ENCODE measurements around the gene FCHSD2.

GRCh38 chr11:72829178-72829577, 312.9 kb downstream of the FCHSD2 start:
- TF ChIP-seq EZH2phosphoT487 (IDR thresholded peaks at IDR 0.05; ENCODE audit: insufficient read depth, low read depth) = no peak
- TF ChIP-seq EZH2 (IDR thresholded peaks at IDR 0.05; ENCODE audit: insufficient read depth, poor library complexity, severe bottlenecking) = no peak

All from GM23248 (cell line).